GM11168 (cell line): ENCODE data around the gene PCNX2.
"Not testable (repeated sequence)": the region's sequence is repeated elsewhere in the genome, so short reads cannot be mapped to it uniquely, and the experiment has no call there.

Experiments
- in situ Hi-C: fragments of 300-500 bp; cut with MboI; formaldehyde crosslinking; loops from one replicate; pipeline ENCODE4 v1.12.0; 2022; ENCODE audit warnings: low sequenced_read_pairs; ENCODE audit not compliant: unreplicated experiment

Gene PCNX2

DNA sequence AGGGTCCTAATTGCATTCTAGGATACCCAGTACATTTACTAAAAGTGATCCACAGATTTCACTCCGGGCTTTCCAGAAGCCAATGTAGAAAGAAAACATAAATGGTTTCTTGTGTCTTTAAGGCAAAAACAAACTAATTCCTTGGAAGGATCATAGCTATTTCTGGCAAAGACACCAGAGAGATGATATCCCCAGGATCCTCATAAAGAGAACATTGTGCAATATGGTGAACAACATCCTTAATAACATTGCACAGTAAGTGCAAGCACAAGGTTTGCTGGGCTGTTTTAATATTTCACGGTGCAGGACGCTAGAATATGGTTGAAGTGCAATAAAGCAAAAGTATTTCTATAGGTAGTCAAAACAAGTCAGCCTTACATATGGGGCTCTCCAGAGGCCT, 262.2 kb downstream of the PCNX2 start:
- in situ Hi-C loops = loop anchor here (5.0 kb wide), 1 partner anchor 89 kb away; no protein-coding TSS in a partner anchor

DNA sequence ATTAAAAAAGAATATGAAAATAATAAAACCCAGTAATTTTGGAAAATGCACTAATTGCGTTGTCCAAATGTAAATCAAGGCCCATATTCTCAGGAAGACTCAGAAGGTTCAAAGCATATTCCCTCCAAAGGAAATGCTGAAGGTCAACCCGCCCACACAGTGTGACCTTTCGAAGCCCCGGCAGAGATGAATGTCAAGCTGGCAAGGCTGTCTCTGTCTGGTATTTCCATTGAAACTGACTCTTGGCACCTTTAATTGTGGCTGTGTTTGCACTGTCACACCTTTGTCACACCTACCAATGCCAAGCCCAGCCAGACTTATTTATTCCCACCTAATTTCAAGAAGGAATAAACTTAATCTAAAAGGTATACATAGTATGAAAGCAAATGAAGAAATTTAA, 262.6 kb downstream of the PCNX2 start:
- in situ Hi-C loops = loop anchor here (5.0 kb wide), 1 partner anchor 89 kb away; no protein-coding TSS in a partner anchor

DNA sequence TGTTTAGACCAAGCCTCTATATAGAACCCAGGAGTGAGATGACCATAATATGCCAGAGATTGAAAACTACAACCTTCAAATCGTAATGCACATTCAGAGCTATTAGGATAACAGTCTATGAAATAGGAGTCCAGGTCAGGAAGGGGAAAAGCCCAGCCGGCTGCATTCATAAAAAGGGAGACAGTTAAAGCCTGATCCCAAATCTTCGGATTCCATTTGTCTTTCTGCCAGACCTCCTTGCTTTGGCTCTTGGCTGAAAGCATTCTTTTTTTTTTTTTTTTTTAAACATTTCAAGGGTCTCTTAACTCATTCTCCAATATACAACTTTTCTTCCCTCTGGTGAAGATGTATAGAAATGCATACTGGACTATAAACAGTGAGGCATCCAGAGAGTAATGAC, 264.0 kb downstream of the PCNX2 start:
- in situ Hi-C loops = loop anchor here (5.0 kb wide), 1 partner anchor 91 kb away; no protein-coding TSS in a partner anchor

DNA sequence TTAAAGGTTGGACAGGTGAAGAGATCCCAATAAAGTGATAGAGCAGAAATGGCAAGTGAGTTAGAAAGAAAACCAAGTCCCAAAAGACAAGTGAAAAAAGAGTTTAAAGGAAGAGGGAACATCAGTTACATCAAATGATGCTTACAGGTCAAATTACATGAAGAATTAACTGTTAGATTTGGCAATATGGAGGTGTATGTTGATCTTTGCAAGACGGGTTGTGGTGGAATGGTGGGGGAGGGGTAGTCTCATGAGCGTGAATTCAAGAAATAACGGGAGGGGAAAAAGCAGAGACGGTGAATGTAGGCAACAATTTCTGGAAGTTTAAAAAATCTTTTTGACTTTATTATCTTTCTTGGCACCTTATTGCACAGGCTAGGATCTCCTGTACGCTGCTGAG, 268.5 kb downstream of the PCNX2 start:
- in situ Hi-C loops = loop anchor here (10.0 kb wide), 1 partner anchor 392 kb away; the partner anchor contains the start of gene SIPA1L2

DNA sequence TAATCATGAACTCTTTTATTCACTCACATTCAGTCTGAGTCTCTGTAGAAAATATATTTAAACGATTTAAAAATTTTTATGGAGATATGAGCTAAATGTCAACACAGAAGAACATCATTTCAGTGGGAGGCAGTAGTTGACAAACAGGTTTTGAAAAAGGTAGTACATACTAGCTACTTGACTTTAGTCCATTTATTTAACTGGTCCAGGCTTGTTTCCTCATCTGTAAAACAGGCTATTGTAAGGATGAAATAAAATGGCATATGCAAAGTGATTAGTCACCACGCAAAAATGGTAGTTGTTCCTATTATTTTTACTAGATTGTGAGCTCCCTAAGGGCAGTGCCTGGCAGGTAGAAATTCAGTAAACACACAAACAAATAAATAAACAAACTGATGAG, 270.0 kb downstream of the PCNX2 start:
- in situ Hi-C loops = loop anchor here (10.0 kb wide), 1 partner anchor 391 kb away; the partner anchor contains the start of gene SIPA1L2

DNA sequence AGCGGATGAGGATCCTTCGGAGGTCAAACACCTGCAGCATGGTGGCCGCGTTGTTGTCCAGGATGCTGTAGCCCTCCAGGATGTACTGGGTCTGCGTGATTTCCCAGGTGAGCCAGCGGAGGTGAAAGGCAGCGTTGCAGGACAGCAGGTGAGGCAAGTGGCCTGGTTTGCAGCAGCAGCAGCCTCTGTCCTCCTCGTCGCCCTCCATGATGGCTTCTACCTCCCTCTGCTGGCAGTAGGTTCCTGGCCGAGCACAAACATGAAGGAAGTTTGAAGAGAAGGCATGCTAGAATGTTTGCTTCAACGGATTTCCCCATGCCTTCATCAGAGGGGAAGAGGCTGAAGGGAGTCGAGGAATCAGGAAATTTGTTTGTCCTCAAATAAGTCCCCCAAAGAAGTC, 270.4 kb downstream of the PCNX2 start:
- in situ Hi-C loops = loop anchor here (10.0 kb wide), 1 partner anchor 390 kb away; the partner anchor contains the start of gene SIPA1L2

DNA sequence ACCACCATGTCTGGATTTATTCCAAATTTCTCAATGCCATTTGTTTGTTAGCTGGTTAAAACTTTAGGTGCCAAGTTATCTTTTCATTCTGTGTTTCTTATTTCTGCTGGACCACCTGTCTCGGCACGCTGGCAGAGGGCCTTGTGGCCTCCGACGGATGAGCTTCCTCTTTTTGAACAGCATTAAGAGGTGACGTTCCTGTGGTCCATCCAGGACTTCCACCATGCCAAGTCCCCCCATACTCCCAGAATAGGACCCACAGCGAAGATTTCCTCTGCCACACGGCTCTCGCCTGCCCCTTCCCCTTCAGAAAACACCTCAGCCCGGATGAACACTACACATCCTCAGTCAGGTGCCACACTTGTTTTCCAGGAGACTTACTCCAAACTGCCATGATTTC, 271.3 kb downstream of the PCNX2 start:
- in situ Hi-C loops = loop anchor here (10.0 kb wide), 1 partner anchor 389 kb away; the partner anchor contains the start of gene SIPA1L2

DNA sequence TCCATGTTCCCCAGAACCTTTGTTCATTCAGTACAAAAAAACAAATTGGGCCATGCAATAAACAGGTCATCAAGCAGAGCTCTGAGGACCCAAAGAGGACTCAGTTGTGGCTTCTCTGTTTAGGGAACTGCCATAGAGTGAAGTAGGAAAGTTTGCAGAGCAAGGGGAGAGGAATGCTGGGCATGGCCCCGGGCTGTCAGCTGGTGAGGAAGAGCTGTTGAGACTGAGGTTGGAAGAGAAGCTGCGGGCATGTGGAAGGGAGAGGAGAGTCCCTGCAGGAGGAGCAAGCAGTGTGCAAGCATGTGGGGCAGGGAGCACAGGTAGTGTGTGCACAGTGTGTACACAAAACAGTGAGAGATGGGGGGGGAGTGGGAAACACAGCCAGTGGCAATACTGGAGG, 273.3 kb downstream of the PCNX2 start:
- in situ Hi-C loops = loop anchor here (10.0 kb wide), 1 partner anchor 387 kb away; the partner anchor contains the start of gene SIPA1L2

DNA sequence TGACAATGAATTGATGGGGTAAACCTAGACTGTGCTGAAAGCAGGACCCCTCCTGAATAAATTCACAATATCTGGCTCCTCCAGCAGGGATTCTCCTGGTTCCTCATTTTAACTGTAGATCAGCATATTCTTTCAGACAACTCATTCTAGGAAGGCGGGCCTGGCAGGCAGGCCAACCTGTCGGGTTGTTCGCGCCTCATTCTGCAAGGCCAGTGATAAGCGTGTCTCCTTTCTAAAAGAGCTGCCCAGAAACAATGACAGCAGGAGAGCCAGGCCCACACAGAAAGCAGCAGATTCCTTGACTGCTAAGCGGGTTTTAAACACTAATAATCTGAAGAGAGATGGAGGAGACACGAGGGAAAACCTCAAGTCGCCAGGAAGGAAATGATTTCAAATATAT, 275.1 kb downstream of the PCNX2 start:
- in situ Hi-C loops = loop anchor here (10.0 kb wide), 1 partner anchor 386 kb away; the partner anchor contains the start of gene SIPA1L2

DNA sequence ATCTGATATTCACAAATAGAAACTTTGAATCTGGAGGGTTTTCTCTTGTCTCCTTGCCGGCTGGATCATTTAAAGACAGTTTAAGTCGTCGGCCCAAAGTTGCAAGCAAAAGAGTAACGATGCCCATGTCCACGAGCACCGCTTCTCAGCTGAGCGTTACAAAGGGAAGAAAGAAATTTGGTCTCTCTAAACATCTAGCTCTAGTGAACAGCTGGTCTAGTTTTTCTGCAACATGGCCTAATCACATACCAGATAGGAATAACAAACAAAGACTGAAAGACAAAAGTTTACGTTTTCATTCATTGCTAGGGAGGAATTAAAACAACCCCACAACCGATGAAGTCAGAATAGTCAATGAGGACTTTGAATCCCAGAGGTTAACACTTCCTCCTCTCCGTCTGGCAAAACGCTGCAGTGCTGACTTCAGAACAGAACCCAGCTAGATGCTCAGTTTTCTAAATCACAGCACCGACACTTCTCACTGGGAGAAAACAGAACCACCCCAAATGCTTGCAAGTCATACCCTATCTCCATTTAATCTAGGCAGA, 275.7 kb downstream of the PCNX2 start:
- in situ Hi-C loops = loop anchor here (10.0 kb wide), 1 partner anchor 385 kb away; the partner anchor contains the start of gene SIPA1L2

DNA sequence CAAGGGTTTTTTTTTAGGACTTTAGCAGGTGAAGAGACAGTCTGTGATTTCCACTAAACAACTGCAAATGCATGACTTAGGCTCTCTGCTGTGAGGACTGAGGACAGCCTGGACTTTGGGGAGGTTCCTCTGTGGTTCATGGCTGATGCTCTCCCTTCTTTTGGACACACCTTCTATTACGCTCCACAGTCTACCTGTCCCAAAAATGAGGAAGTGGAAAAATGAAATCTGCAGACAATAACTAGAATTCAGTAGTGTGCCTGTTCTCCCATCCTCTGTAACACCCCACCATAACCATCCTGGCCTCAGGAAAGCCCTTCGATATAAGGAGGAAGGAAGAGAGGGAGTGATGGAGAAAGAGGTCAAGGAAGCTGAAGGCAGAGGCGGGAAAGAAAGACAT, 276.4 kb downstream of the PCNX2 start:
- in situ Hi-C loops = no loop called here

DNA sequence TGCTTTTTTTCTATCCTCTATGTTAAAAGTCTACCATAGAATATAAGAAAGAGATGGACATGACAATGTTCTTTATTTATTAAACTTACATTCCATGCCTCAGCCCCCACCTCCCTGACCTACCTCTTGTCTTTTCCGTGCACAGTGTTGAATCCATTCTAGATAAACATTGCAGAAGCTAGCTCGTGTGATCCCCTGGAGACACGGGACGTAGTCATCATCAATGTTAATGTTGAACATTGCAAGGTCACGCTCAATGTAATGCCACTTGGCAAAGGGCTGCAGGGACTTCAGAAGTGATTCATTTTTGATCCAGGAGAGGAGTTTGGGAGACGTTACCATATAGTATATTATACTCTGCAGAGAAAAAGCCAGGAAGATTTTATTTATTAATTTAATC, 278.7 kb downstream of the PCNX2 start:
- in situ Hi-C loops = no loop called here

DNA sequence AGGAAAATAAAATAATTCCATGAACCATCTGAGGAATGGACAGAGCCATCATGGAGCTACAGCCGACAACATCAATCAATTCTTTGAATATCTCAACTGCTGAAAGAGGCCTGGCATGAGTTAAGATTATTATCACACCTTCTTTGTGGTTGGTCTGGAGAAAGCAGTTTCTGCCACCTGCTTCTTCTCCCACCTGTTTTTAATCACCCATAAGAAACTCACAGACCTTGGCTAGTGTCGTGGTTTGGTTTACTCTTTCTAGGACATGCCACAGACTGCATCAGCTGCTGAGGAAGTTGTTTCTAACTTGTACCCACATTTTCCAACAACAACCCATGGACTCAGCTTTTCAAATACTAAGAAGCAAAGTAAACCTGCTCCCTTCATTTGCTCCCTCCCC, 279.6 kb downstream of the PCNX2 start:
- in situ Hi-C loops = no loop called here

DNA sequence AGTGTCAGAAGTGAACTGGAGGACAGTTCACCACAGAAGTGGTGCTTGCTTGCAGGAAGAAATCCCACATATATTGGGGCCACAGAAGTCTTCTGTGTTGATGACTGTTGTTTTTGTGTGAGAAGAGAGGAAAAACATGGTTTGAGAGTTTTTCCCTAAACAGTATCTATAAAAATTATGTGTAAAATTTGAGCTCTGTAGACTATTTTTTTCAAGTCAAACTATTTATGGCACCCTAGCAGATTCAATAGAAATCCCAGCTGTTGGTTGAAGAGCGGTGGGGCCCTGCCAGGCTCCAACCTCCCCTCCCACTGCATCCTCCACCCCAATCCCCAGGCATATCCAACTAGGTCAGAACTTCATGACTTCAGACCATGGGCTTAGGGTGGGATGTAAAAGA, 283.5 kb downstream of the PCNX2 start:
- in situ Hi-C loops = no loop called here

DNA sequence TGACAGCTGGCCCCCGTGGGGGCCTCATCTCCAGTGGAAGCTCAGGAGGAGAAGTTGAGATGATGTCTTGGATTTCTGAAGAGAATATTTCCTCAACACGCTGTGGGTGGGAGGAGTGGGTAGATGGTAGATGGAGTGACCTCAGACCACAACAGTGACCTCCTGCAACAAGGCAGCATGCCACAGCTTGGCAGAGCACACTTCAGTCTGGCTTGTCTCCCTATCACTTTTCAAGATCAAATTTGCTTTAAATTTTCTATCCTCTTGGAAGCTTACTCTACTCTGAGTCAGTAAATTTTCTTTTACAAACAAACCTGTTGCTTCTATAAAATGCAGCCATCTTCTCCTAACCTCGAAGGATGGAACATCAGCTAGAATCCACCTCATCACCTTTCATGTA, 285.4 kb downstream of the PCNX2 start:
- in situ Hi-C loops = no loop called here

DNA sequence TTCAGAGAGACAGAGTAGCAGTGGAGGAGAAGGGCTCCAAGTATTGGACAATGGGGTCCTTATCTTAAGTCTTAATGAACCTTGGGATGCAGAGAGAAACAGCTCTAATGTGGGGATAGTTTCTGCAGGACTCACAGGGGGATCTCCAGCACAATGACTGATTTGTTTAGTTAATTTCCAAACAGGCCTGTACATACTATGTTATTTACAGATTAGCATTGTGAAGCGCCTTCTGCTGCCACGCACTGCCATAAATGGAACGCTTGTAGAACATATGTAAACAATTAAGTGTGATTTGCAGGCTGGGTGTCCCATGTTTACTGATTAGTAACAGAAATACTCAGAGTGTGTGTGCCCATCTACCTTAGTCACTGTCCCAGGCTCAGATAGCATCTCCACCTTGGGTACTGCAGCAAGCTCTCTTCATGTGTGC, 289.0 kb downstream of the PCNX2 start:
- in situ Hi-C loops = no loop called here

DNA sequence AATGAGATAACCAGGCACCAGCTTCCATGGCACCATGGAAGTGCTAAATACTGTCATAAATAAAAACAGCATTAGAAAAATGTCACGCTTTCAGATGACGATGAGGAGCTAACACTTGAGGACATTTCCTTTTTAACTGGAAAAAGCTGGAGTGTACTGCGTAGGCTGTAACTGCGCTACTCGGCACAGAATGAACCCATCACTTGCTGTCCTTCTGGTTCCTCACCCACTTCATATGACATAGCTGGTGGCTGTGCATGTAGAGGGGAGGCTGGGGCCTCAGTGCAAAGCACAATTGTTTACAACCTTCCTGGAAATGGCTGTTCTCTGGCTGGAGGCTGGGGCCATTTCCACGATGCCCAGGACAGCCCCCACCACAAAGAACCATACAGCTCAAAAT, 289.4 kb downstream of the PCNX2 start:
- in situ Hi-C loops = no loop called here

DNA sequence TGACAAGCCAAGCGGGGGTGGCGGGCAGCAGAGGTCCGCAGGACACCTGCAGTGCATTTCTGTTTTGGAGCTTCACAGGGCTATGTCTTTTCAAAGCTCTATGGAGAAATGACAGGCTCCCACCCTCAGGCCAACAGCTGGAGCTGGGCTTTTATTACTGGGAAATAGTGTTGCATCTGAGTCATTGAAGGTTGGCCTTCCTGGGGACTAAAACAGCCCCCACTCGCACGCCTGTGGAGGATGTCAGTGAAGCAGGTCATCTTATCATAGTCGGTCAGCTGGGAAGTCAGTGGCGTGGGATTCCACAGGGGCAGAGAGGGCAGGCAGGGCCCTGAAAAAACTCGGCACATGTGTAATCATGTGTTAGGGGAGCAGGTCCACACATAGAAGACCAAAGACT, 289.8 kb downstream of the PCNX2 start:
- in situ Hi-C loops = no loop called here

DNA sequence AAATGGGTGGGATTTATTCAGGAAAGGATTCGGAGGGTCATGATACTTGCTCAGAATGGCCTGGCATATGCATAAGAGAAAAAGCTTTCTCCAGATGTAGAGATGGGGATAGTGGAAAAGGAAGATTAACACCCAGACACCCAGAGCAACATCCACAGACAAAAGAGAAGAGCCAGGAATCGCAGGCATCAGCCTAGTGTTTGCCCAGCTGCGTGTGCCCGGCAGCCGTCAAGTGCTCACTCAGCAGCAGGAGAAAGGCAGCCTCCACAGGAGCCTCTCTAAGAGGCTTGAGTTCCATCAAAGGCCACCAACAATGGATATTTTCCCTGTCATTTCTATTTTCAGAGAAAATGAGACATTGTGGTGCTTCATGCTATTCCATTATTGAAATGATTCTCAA, 290.4 kb downstream of the PCNX2 start:
- in situ Hi-C loops = no loop called here

DNA sequence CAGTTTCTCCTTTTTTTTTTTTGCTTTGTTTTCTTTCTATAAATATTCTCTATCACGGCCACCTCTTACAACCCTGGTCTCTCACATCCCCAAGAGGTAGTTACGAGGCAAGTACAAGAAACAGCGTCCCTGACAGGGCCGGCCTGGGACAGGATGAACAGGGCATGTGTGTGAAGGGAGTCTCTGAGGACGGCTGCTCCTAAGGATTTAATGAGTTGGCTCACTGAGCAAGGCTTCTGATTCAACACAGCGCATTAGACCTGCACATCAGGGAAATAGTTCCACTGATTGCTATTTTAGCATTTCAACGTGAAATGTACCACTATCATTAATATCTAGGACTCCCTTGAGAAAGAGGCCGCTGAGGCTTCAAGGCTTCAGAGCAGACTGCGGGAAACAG, 291.1 kb downstream of the PCNX2 start:
- in situ Hi-C loops = no loop called here

DNA sequence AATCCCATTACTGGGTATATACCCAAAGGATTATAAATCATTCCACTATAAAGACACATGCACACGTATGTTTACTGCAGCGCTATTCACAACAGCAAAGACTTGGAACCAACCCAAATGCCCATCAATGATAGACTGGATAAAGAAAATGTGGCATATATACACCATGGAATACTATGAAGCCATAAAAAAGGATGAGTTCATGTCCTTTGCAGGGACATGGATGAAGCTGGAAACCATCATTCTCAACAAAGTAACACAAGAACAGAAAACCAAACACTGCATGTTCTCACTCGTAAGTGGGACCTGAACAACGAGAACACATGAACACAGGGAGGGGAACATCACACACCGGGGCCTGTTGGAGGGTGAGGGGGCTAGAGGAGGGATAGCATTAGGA, 291.9 kb downstream of the PCNX2 start:
- in situ Hi-C loops = not testable (repeated sequence)

DNA sequence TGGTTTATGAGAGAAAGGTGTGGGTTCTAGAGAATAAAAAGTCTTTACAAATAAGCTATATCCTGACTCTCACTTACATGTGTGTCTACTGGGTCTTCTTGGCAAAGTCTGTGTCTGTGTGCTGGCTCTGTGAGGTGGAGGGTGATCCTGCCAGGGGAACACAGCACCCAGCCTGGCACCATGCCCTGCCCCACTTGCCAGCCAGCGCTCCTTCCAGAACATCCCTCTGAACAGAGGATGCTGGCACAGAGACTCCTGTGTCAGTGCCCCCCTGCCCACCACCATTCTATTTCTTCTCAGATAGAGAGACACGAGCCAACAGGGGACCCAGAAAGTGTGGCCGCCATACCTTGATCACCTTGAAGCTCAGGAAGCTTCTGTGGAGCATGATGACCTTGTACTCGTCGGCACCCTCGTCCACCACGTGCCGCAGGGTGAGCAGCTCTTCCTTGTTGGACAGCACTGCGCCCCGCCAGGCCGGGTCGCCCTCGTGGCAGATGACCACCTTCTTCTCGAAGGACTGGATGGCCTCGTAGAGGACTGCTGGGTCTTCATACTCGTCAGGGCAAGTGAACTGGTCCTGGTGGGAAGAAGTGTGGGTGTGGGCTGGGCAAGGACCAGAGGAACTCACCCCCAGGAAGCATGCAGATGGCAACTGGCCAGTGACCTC, 295.4 kb downstream of the PCNX2 start:
- in situ Hi-C loops = no loop called here
